Karpas-422 (cell line): Measurements from ENCODE around the gene PPP2R3B. TPM values are rescaled to one million over a fixed set of nuclear protein-coding genes. Genes with fewer than 3 reads are reported as not detected.
A peak's percentile ranks its signal among the peaks of the same experiment; 100 is the strongest.
"Not testable (repeated sequence)": the region's sequence is repeated elsewhere in the genome, so short reads cannot be mapped to it uniquely, and the experiment has no call there.

Experiments used
- DNase-seq: peaks from one replicate; pipeline ENCODE4 v3.0.0-alpha.2; 2015
- H2AFZ ChIP-seq: fragments of 200-600 bp; sonication (generic); 2 replicates; pipeline ENCODE4 v1.6.1; 2014; ENCODE audit warnings: antibody characterized with exemption, low read length, mixed read lengths
- H3K27ac ChIP-seq: fragments of 200-600 bp; sonication (generic); 2 replicates; pipeline ENCODE4 v1.5.1; 2014; ENCODE audit warnings: mild to moderate bottlenecking, low read length, moderate library complexity
- H3K27me3 ChIP-seq: fragments of 200-600 bp; sonication (generic); 2 replicates; pipeline ENCODE4 v1.6.1; 2014; ENCODE audit warnings: low read length, mixed read lengths
- H3K36me3 ChIP-seq: fragments of 200-600 bp; sonication (generic); 2 replicates; pipeline ENCODE4 v1.6.1; 2014; ENCODE audit warnings: low read length, mixed read lengths; ENCODE audit not compliant: insufficient read depth
- H3K4me1 ChIP-seq: fragments of 200-600 bp; sonication (generic); 2 replicates; pipeline ENCODE4 v1.6.1; 2014; ENCODE audit warnings: mild to moderate bottlenecking, low read length, mixed read lengths
- H3K4me2 ChIP-seq: fragments of 200-600 bp; sonication (generic); 2 replicates; pipeline ENCODE4 v1.6.1; 2014; ENCODE audit warnings: low read length, low read depth, mild to moderate bottlenecking; ENCODE audit not compliant: poor library complexity, severe bottlenecking
- H3K4me3 ChIP-seq: fragments of 200-600 bp; sonication (generic); 2 replicates; pipeline ENCODE4 v1.5.1; 2014; ENCODE audit warnings: mild to moderate bottlenecking, antibody characterized with exemption, low read length, mixed read lengths
- H3K79me2 ChIP-seq: fragments of 200-600 bp; sonication (generic); 2 replicates; pipeline ENCODE4 v1.6.1; 2014; ENCODE audit warnings: mild to moderate bottlenecking, low read length, mixed read lengths
- H3K9ac ChIP-seq: fragments of 200-600 bp; sonication (generic); 2 replicates; pipeline ENCODE4 v1.6.0; 2014; ENCODE audit warnings: low read length
- H3K9me2 ChIP-seq: fragments of 200-600 bp; sonication (generic), shearing (Covaris generic); replicated peaks from 2 replicates; pipeline ENCODE4 v1.6.0; 2014; ENCODE audit warnings: mild to moderate bottlenecking, low read length, moderate library complexity; ENCODE audit not compliant: insufficient read depth
- H3K9me3 ChIP-seq: fragments of 300-700, 200-600 bp; sonication (generic); 2 replicates; pipeline ENCODE4 v1.6.1; 2014; ENCODE audit warnings: low read length, mixed read lengths
- H4K20me1 ChIP-seq: fragments of 200-600 bp; sonication (generic); 2 replicates; pipeline ENCODE4 v1.6.1; 2014; ENCODE audit warnings: mild to moderate bottlenecking, antibody characterized with exemption, low read length, low read depth; ENCODE audit not compliant: insufficient read depth
- total RNA-seq: library from RNA; depleted of rRNA; stranded (reverse); fragments of >200 nt; shearing (Covaris generic); gene quantifications from 2 replicates; pipeline ENCODE4 v1.2.3, GENCODE V29; 2014; ENCODE audit warnings: low replicate concordance

The PPP2R3B gene
- total RNA-seq, 1 experiment from 2014 or later, result 23.2 TPM

DNA sequence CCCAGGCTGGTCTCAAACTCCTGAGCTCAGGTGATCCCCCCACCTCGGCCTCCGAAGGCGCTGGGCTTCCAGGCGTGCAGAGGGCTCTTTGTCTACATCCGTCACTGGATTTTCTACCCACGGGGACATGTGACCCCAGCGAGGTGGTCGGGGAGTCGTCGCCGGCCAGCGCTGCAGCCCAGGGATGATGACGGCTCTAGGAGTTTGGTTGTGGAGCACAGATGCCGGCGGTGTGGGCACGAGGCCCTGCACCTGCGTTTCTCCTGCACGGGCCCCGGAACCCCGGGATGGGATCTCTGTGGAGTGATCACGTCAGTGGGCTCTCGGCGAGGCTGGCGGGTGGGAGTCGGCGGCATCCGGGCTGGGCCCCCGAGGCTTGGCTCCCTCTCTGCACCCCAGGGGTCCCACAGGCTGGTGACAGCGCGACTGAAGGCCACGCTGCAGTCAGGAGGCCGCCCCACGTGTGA lies 59.0 kb downstream of the PPP2R3B start:
- H3K27me3 ChIP-seq, result no peaks in the 10 kb centered on the region
- no peak overlapping the region for H2AFZ ChIP-seq
- H3K9me2 ChIP-seq, result no peaks in the 10 kb centered on the region
- H3K79me2 ChIP-seq, result no peaks in the 10 kb centered on the region
- no peak for DNase-seq
- H3K9ac ChIP-seq, result no peak overlapping the region
- H4K20me1 ChIP-seq, result no peaks in the 10 kb centered on the region
- H3K27ac ChIP-seq, result no peak overlapping the region
- no peak overlapping the region for H3K4me3 ChIP-seq
- H3K9me3 ChIP-seq, result no peaks in the 10 kb centered on the region
- H3K36me3 ChIP-seq, result no peaks in the 10 kb centered on the region; the same call in 1 of the 2 replicates
- H3K4me1 ChIP-seq, result peaks cover 7% of the 10 kb centered on the region
- H3K4me2 ChIP-seq, result no peak overlapping the region

DNA sequence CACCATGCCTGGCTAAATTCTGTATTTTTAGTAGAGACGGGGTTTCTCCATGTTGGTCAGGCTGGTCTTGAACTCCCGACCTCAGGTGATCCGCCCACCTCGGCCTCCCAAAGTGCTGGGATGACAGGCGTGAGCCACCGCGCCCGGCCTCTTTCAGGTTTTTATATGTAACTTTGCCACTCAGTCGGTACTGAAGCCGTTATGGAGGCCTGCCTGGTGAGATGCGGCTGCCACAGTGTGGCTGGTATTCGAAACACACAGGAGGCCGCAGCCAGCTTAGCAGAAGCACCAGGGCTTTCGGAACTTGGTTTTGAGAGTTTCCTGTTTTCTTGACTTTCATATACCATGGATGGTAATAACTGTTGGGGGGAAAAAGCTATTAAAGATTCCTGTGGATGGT lies 62.0 kb downstream of the PPP2R3B start:
- DNase-seq, H3K9me3 ChIP-seq: not testable (repeated sequence)

DNA sequence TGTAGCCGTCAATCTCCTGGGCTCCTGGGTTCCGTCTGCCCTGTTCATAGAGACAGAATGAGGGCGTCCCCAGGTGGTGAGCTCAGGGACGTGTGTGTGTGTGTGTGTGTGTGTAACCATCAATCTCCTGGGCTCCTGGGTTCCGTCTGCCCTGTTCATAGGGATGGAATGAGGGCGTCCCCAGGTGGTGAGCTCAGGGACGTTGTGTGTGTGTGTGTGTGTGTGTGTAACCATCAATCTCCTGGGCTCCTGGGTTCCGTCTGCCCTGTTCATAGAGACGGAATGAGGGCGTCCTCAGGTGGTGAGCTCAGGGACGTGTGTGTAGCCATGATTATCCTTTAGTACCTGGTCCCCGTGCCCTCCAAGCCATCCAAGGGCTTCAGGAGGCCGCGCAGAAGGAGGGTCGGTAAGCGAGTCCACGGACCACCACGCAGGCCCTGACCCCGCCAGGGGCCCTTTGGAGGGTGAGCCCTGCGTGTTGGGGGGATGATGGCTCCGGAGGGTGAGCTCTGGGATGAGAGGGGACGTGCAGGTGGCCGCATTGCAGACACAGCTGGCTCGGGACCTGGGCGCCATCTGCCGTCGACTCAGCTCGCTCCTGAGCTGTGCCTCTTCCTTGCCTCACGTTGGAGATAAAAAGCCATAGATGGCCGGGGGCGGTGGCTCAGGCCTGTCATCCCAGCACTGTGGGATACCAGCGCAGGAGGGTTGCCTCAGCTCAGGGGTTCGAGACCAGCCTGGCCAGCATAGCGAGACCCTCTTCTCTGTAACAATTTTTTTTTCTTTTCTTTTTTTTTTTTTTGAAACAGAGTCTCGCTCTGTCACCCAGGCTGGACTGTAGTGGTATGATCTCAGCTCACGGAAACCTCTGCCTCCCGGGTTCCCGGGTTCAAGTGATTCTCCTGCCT lies 62.7 kb downstream of the PPP2R3B start:
- Histone ChIP-seq H3K4me3 (no peak overlapping the region), H3K36me3 (no peaks in the 10 kb centered on the region), H3K4me1 (peaks cover 18% of the 10 kb centered on the region), H2AFZ (no peak overlapping the region), H4K20me1 (no peaks in the 10 kb centered on the region), H3K79me2 (peaks cover 15% of the 10 kb centered on the region), H3K9me3 (no peaks in the 10 kb centered on the region), H3K9ac (no peak overlapping the region), H3K27me3 (no peaks in the 10 kb centered on the region), H3K9me2 (no peaks in the 10 kb centered on the region), H3K4me2 (no peak overlapping the region), H3K27ac (no peak overlapping the region)
- DNase-seq, result peak; percentile 81

More for the DNA sequence above, 62.0 kb downstream of the PPP2R3B start:
- H2AFZ ChIP-seq, H3K36me3 ChIP-seq, H3K27ac ChIP-seq, H3K4me2 ChIP-seq, H3K4me3 ChIP-seq, H3K79me2 ChIP-seq, H3K9me2 ChIP-seq, H3K27me3 ChIP-seq, H3K9ac ChIP-seq, H4K20me1 ChIP-seq: not testable (repeated sequence)
- H3K4me1 ChIP-seq, result peaks cover 18% of the 10 kb centered on the region

DNA sequence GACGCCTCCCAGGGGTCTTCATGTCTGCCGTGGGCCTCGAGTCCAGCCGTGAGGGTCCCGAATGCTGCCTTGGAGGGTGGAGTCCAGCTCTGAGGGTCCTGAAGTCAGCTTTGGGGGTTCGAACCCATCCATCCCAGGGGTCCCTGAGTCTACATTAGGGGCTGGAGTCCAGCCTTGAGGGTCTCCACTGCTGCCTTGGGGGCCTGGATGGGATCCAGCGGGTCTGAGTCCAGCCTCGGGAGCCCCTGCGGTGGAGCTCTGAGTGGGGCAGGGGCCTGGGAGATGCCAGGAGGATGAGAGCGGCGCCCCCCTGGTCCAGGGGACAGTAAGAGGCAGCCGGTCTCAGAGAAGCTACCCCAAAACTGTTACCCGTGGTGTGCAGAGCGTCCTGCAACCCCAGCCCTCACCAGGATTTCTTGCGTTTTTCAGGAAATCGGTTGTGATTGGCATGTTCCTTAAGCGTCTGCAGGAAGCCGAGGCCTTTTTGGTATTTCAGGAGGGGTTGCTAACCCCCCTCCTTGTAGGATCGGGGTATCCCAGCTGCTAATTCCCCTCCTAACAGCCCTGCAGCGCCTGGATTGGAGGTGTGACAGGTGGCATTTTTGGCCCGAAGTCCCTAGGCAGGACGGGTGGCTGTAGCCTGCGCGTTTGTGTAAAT lies 66.5 kb downstream of the PPP2R3B start:
- Histone ChIP-seq H4K20me1 (peaks cover 7% of the 10 kb centered on the region; the same call in 1 of the 2 replicates), H2AFZ (no peak overlapping the region), H3K36me3 (peaks cover 11% of the 10 kb centered on the region), H3K27me3 (no peaks in the 10 kb centered on the region), H3K79me2 (peaks cover 28% of the 10 kb centered on the region), H3K9me2 (no peaks in the 10 kb centered on the region), H3K27ac (peak overlapping the region; percentile 87), H3K9me3 (no peaks in the 10 kb centered on the region), H3K9ac (peak overlapping the region; percentile 100), H3K4me3 (peak overlapping the region; percentile 97), H3K4me2 (peak overlapping the region; percentile 69), H3K4me1 (peaks cover 25% of the 10 kb centered on the region)
- no peak for DNase-seq

- Histone ChIP-seq H3K36me3 (peaks cover 11% of the 10 kb centered on the region), H3K9ac (peak overlapping the region; percentile 100), H2AFZ (no peak overlapping the region), H3K79me2 (peaks cover 28% of the 10 kb centered on the region), H3K27ac (peak overlapping the region; percentile 87), H3K4me2 (peak overlapping the region; percentile 69), H3K9me3 (no peaks in the 10 kb centered on the region), H3K27me3 (no peaks in the 10 kb centered on the region), H4K20me1 (peaks cover 7% of the 10 kb centered on the region; the same call in 1 of the 2 replicates), H3K4me3 (peak overlapping the region; percentile 97), H3K4me1 (peaks cover 25% of the 10 kb centered on the region), H3K9me2 (no peaks in the 10 kb centered on the region)
- no peak for DNase-seq
These were observed 67.1 kb downstream of the PPP2R3B start for GRCh38 chrX:319579-320125.

DNA sequence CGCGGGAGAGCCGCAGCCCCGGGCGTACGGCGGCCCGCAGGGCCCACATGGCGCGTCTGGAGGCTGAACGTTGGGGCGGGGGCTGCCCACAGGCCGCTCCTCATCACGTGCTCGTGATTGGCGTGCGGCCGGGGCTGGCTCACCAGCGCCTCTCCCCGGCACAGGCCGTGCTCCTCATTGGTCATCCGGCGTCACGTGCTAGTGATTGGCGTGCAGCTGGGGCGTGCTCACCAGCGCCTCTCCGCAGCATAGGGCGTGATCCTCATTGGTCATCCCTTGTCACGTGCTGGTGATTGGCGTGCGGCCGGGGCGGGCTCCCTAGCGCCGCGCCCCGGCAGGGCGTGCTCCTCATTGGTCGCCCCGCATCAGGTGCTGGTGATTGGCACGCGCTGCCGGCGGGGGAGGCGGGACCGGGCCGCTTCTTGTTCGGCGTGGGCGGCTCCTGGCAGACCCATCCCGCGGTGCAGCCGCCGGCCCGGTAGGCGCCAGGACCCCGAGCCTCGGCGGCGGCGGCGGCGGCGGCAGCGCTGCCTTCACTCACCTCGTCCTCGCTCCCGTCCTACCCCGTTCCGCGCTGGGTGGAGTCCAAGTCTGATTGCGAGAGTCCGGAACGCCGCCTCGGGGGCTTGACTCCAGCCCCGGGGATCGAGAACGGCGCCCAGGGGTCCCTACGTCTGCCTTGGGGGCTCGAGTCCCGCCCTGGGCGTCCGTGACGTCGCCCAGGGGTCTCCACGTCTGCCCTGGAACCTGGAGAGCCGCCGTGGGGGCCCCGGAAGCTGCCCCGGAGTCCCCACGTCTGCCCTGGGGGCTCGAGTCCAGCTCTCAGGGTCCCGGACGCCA lies 67.7 kb downstream of the PPP2R3B start, which contains the start of gene GTPBP6:
GTPBP6 (minus strand) TSS at position 58 of the 840 bp plus-strand sequence; CDS start at position 49, 9 bp downstream.
- no peaks in the 10 kb centered on the region for H3K9me2 ChIP-seq
- peaks cover 7% of the 10 kb centered on the region; the same call in 1 of the 2 replicates for H4K20me1 ChIP-seq
- peak; percentile 100 for DNase-seq
- peaks cover 28% of the 10 kb centered on the region for H3K79me2 ChIP-seq
- no peak within 1 kb of the TSS for H2AFZ ChIP-seq
- peaks cover 11% of the 10 kb centered on the region for H3K36me3 ChIP-seq
- H3K4me2 ChIP-seq, result peak within 1 kb of the TSS; percentile 72
- peak within 1 kb of the TSS; percentile 88 for H3K27ac ChIP-seq
- H3K4me1 ChIP-seq, result peaks cover 25% of the 10 kb centered on the region
- H3K9me3 ChIP-seq, result no peaks in the 10 kb centered on the region
- no peaks in the 10 kb centered on the region for H3K27me3 ChIP-seq
- H3K4me3 ChIP-seq, result peak within 1 kb of the TSS; percentile 97
- H3K9ac ChIP-seq, result peak within 1 kb of the TSS; percentile 100

DNA sequence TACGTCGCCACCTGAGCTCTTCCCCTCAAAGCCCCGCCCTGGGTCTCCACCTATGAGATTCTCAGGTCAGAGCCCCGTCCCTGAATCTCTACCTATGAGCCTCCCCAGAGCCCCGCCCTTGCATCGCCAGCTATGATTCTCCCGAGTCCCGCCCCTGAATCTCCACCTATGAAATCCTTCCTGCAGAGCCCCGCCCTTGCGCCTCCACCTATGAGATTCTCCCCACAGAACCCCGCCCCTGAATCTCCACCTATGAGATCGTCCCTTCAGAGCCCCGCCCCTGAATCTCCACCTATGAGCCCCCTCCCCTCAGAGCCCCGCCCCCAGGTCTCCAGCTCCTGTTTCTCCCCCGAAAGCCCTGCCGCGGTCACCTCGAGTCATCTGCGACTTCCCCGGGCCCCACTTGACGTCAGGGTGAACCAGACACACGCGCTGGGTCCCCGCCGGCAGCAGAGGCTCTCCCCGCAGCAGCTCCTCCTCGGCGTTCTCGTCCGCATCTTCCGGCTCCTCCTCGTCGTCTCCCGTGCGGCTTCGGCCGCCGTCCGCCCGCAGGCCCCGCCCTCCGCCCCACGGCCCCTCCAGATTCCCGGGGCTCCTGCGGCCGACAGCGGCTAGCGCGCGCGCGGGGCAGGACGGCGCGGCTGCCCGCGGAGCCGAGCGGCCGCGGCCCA lies 68.5 kb downstream of the PPP2R3B start:
- no peaks in the 10 kb centered on the region for H3K9me2 ChIP-seq
- no peak overlapping the region for H2AFZ ChIP-seq
- H3K9me3 ChIP-seq, result no peaks in the 10 kb centered on the region
- peak overlapping the region; percentile 72 for H3K4me2 ChIP-seq
- H4K20me1 ChIP-seq, result peaks cover 7% of the 10 kb centered on the region; the same call in 1 of the 2 replicates
- peaks cover 23% of the 10 kb centered on the region for H3K4me1 ChIP-seq
- H3K27me3 ChIP-seq, result no peaks in the 10 kb centered on the region
- H3K4me3 ChIP-seq, result peak overlapping the region; percentile 79
- peaks cover 11% of the 10 kb centered on the region for H3K36me3 ChIP-seq
- H3K27ac ChIP-seq, result peak overlapping the region; percentile 88
- DNase-seq, result peak; percentile 100
- H3K9ac ChIP-seq, result peak overlapping the region; percentile 96
- peaks cover 28% of the 10 kb centered on the region for H3K79me2 ChIP-seq
